ENCODE measurements around the gene DUSP28.

Gene DUSP28

GRCh38 chr2:240611601-240612210 lies 51.5 kb downstream of the DUSP28 start:
- Histone ChIP-seq H2BK12ac (ENCODE audit: low read length in 2 of 2) (no peak overlapping the region), H4K8ac (ENCODE audit: low read length) (no peak overlapping the region), H3K4me1 (ENCODE audit: control insufficient read depth, insufficient read depth, low read depth, low read length) (peaks cover 13% of the 10 kb centered on the region), H4K91ac (ENCODE audit: low read length) (no peak overlapping the region), H3K27ac (ENCODE audit: low read length, poor library complexity, severe bottlenecking) (no peak overlapping the region), H3K4me3 (ENCODE audit: insufficient read depth in 1 of 2, low read depth in 1 of 2, low read length in 2 of 2) (no peak overlapping the region), H2AFZ (ENCODE audit: low read depth, low read length) (no peak overlapping the region), H3K27me3 (ENCODE audit: control insufficient read depth in 1 of 2, insufficient read depth in 1 of 2, low read length in 2 of 2) (no peaks in the 10 kb centered on the region), H3K9ac (ENCODE audit: low read length) (no peak overlapping the region), H2BK120ac (ENCODE audit: low read depth, low read length) (no peak overlapping the region), H3K4ac (ENCODE audit: low read depth in 1 of 2, low read length in 2 of 2) (no peak overlapping the region), H3K36me3 (ENCODE audit: control insufficient read depth in 1 of 2, insufficient read depth in 2 of 2, low read depth in 1 of 2, low read length in 2 of 2) (peaks cover 0 to 5% of the 10 kb centered on the region in 2 experiments), H3K14ac (ENCODE audit: low read length in 2 of 2) (no peak overlapping the region), H2BK15ac (ENCODE audit: low read depth, poor library complexity, severe bottlenecking) (no peak overlapping the region), H2AK5ac (ENCODE audit: low read length, severe bottlenecking) (no peak overlapping the region), H3K18ac (ENCODE audit: low read depth in 1 of 2, low read length in 2 of 2) (no peak overlapping the region), H3K79me1 (replicated peaks; ENCODE audit: low read length, poor library complexity, severe bottlenecking) (no peaks in the 10 kb centered on the region), H3K9me3 (ENCODE audit: control insufficient read depth, low read length) (no peaks in the 10 kb centered on the region), H3K4me2 (ENCODE audit: low read length, poor library complexity, severe bottlenecking) (no peak overlapping the region), H3K23ac (ENCODE audit: low read length in 2 of 2) (no peak overlapping the region), H2BK5ac (ENCODE audit: low read depth, low read length, poor library complexity, severe bottlenecking) (no peak overlapping the region)
- DNase-seq = no peak
- WGBS = 93% methylated on average over 9 of the region's 10 CpGs
